Measurements from ENCODE around the gene YIF1B. TPM values are rescaled to one million over a fixed set of nuclear protein-coding genes. Genes with fewer than 3 reads are reported as not detected.
A peak's percentile ranks its signal among the peaks of the same experiment; 100 is the strongest.
"Not testable (repeated sequence)": the region's sequence is repeated elsewhere in the genome, so short reads cannot be mapped to it uniquely, and the experiment has no call there.

The YIF1B gene, protein sequence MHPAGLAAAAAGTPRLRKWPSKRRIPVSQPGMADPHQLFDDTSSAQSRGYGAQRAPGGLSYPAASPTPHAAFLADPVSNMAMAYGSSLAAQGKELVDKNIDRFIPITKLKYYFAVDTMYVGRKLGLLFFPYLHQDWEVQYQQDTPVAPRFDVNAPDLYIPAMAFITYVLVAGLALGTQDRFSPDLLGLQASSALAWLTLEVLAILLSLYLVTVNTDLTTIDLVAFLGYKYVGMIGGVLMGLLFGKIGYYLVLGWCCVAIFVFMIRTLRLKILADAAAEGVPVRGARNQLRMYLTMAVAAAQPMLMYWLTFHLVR
- total RNA-seq (10 to 100 TPM in 6 of 7 donors, 1 to 10 TPM in 1; 8.5 to 37.2 (median 21.8) TPM), polyA plus RNA-seq (10 to 100 TPM in 1 of 2 donors, 1 to 10 TPM in 1; 9.9 to 23.7 TPM)
- long read RNA-seq, donor 1, transcript YIF1B-216 (8 exons, 1,181 nt) = major isoform, 32 of 55 reads
- long read RNA-seq, donor 1, transcript YIF1B-203 (8 exons, 1,225 nt) = minor isoform, 10 of 55 reads
- long read RNA-seq, donor 1, partial matches to known transcripts = 1 of 55 reads
- long read RNA-seq, donor 1, other reads (novel, unspliced or antisense) = 10 of 55 reads
- long read RNA-seq, donor 2, transcript YIF1B-216 (8 exons, 1,181 nt) = major isoform, 29 of 63 reads
- long read RNA-seq, donor 2, transcript YIF1B-204 (7 exons, 1,404 nt) = minor isoform, 7 of 63 reads
- long read RNA-seq, donor 2, partial matches to known transcripts = 21 of 63 reads
- long read RNA-seq, donor 2, other reads (novel, unspliced or antisense) = 0 of 63 reads
- long read RNA-seq, donor 3, transcript YIF1B-216 (8 exons, 1,181 nt) = major isoform, 10 of 27 reads
- long read RNA-seq, donor 3, partial matches to known transcripts = 2 of 27 reads
- long read RNA-seq, donor 3, other reads (novel, unspliced or antisense) = 6 of 27 reads

DNA sequence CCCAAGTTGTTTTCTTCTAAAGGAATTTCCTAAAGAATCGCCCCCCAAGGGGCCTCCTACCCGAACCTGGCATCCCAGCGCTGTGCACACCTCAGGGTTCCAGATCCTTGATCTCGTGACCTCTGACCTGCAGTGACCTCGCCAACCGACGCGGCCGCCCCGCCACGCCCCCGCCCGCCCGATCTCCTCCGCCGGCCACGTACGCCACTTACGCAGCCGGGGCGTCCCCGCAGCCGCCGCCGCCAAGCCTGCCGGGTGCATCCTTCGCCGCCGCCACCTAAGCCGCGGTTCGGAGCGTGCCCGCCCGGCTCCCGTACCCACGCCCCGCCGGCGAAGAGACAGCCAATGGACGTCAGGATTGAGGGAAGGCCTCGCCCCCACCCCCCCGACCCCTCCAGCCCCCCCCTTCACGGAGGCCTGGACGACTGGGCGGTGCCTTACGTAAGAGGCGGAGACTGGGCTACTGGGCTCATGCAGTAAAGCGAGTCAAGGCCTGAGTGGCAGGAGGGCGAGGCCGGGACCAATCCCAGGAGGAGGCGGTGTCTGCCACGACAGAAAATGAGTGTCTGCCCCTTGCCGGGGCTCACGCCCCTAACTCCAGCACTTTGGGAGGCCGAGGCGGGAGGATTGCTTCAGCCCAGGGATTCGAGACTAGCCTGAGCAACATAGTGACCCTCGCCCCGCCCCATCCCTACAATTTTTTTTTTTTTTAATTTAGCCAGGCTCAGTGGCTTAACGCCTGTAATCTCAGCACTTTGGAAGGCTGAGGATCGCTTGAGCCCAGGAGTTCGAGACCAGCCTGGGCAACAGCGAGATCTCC, at the start of gene YIF1B:
Gene YIF1B (minus strand): TSS at position 291 of the 820 bp plus-strand sequence. CDS start 30 bp downstream, at position 261.
- 0 to 2% (median 1%) methylated on average over 46 to 64 of the region's 64 CpGs for WGBS, 3 donors
- DNase-seq = peak; percentile 94 to 96 (median 96)
- TF ChIP-seq EP300 (IDR thresholded peaks at IDR 0.05) = no peak
- no peak for TF ChIP-seq POLR2A (IDR thresholded peaks at IDR 0.05)
- TF ChIP-seq, protein P1, sequence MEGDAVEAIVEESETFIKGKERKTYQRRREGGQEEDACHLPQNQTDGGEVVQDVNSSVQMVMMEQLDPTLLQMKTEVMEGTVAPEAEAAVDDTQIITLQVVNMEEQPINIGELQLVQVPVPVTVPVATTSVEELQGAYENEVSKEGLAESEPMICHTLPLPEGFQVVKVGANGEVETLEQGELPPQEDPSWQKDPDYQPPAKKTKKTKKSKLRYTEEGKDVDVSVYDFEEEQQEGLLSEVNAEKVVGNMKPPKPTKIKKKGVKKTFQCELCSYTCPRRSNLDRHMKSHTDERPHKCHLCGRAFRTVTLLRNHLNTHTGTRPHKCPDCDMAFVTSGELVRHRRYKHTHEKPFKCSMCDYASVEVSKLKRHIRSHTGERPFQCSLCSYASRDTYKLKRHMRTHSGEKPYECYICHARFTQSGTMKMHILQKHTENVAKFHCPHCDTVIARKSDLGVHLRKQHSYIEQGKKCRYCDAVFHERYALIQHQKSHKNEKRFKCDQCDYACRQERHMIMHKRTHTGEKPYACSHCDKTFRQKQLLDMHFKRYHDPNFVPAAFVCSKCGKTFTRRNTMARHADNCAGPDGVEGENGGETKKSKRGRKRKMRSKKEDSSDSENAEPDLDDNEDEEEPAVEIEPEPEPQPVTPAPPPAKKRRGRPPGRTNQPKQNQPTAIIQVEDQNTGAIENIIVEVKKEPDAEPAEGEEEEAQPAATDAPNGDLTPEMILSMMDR (IDR thresholded peaks at IDR 0.05) = no peak
- no peaks in the 10 kb centered on the region for H3K9me3 ChIP-seq
- H3K36me3 ChIP-seq = no peaks in the 10 kb centered on the region
- H3K27me3 ChIP-seq = no peaks in the 10 kb centered on the region
- H3K4me3 ChIP-seq = peak within 1 kb of the TSS; percentile 47
- intact Hi-C loops (cut with DNase I) = loop anchor here in 1 of 4 donors (5.0 kb wide), 1 partner anchor 64 kb away; no protein-coding TSS in a partner anchor
- H3K27ac ChIP-seq = peak within 1 kb of the TSS; percentile 43 to 85
- H3K4me1 ChIP-seq (ENCODE audit: insufficient read depth) = peaks cover 1% of the 10 kb centered on the region

DNA sequence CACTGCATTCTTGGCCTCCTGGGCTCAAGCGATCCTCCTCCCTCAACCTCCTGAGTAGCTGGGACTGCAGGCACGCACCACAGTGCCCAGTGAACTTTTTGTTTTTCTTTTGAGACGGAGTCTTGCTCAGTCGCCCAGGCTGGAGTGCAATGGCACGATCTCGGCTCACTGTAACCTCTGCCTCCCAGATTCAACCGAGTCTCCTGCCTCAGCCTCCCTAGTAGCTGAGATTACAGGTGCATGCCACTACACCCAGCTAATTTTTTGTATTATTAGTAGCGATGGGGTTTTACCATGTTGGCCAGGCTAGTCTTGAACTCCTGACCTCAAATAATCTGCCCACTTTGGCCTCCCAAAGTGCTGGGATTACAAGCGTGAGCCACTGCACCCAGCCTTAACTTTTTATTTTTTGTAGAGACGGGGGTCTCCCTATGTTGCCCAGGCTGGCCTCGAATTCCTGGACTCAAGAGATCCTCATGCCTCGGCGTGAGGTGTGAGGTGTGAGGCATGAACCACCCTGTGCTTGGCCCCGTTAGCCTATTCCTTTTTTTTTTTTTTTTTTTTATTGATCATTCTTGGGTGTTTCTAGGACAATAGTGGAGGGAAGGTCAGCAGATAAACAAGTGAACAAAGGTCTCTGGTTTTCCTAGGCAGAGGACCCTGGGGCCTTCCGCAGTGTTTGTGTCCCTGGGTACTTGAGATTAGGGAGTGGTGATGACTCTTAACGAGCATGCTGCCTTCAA, 47.4 kb upstream of the YIF1B start:
- H3K4me1 ChIP-seq (ENCODE audit: insufficient read depth); H3K27me3 ChIP-seq; DNase-seq; H3K36me3 ChIP-seq; intact Hi-C loops (cut with DNase I); H3K27ac ChIP-seq; H3K4me3 ChIP-seq; H3K9me3 ChIP-seq: not testable (repeated sequence)
- whole genome bisulfite sequencing, 3 donors = 69 to 72% (median 70%) methylated on average over 15 to 16 of the region's 16 CpGs

DNA sequence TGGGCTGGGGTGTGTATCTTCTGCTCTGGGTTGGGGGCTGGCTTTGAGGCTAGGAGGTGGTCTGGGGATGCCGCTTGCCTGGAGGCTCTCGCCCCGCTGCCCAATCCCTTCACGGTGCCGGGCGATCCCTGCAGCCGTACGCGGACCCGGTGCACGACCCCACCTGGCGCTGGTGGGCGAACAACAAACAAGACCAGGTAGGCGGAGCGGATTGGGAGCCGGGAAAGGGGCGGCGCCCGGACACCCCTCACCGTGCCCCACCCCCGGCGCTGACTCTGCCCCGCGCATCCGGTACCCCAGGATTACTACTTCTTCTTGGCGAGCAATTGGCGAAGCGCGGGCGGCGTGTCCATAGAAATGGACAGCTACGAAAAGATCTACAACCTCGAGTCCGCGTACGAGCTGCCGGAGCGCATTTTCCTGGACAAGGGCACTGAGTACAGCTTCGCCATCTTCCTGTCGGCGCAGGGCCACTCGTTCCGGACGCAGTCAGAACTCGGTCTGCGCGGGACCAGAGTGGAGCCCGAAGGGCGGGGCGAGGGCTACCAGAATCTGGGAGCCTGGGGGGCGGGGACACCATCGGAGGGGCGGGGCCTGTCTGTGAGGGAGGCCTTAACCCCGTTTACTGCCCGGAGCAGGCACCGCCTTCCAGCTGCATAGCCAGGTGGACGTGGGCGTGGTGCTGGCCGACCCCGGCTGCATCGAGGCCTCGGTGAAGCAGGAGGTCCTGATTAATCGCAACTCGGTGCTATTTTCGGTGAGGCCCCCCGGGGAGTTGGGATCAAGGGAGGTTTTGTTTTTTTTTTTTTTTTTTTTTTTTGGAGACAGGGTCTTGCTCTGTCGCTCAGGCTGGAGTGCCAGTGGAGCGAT, 46.6 kb upstream of the YIF1B start:
- peak overlapping the region; percentile 14 for H3K4me3 ChIP-seq
- H3K36me3 ChIP-seq = no peaks in the 10 kb centered on the region
- peak; percentile 42 to 73 (median 69) for DNase-seq
- H3K27ac ChIP-seq = no peak overlapping the region
- intact Hi-C loops (cut with DNase I) = no loop called here
- H3K27me3 ChIP-seq = no peaks in the 10 kb centered on the region
- TF ChIP-seq EP300 (IDR thresholded peaks at IDR 0.05) = no peak
- TF ChIP-seq, protein P1 (IDR thresholded peaks at IDR 0.05) = no peak
- no peak for TF ChIP-seq POLR2A (IDR thresholded peaks at IDR 0.05)
- peaks cover 3% of the 10 kb centered on the region for H3K4me1 ChIP-seq (ENCODE audit: insufficient read depth)
- H3K9me3 ChIP-seq = no peaks in the 10 kb centered on the region
- WGBS, 3 donors = 1 to 2% (median 1%) methylated on average over 60 to 68 of the region's 68 CpGs

DNA sequence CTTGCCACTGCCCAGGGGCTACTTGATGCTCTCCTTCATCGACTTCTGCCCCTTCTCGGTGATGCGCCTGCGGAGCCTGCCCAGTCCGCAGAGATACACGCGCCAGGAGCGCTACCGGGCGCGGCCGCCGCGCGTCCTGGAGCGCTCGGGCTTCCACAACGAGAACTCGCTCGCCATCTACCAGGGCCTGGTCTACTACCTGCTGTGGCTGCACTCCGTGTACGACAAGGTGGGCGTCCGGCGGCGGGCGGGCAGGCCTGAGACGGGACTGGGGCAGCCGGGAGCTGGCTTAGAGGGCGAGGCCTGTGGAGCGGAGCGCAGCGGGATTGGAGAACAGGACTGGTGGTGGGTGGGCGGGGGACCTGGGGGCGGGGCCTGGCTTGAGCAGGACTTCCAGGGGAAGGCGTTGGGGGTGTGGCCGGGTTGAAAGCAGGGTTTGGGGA, 45.9 kb upstream of the YIF1B start:
- intact Hi-C loops (cut with DNase I) = no loop called here
- Histone ChIP-seq H3K36me3 (no peaks in the 10 kb centered on the region), H3K4me1 (ENCODE audit: insufficient read depth) (peaks cover 3% of the 10 kb centered on the region), H3K27ac (no peak overlapping the region), H3K27me3 (no peaks in the 10 kb centered on the region), H3K4me3 (peak overlapping the region; percentile 14), H3K9me3 (no peaks in the 10 kb centered on the region)
- TF ChIP-seq, protein P1 (IDR thresholded peaks at IDR 0.05) = no peak
- TF ChIP-seq POLR2A (IDR thresholded peaks at IDR 0.05) = no peak
- no peak for TF ChIP-seq EP300 (IDR thresholded peaks at IDR 0.05)
- 0 to 2% (median 0%) methylated on average over 29 to 37 of the region's 37 CpGs for whole genome bisulfite sequencing, 3 donors
- DNase-seq = peak; percentile 36 to 65 (median 52)
